ENCODE results near the gene DCPS.
"Not testable (repeated sequence)": the region's sequence is repeated elsewhere in the genome, so short reads cannot be mapped to it uniquely, and the experiment has no call there.

DCPS gene

GRCh38 chr11:126362879-126363655, 59.2 kb downstream of the DCPS start:
- DNase-seq, result no peak

GRCh38 chr11:126363706-126364248, 59.9 kb downstream of the DCPS start:
- DNase-seq, result no peak

GRCh38 chr11:126364735-126365134, 60.9 kb downstream of the DCPS start:
- not testable (repeated sequence) for DNase-seq

- DNase-seq, result not testable (repeated sequence)
Measured at GRCh38 chr11:126365508-126365907, 61.6 kb downstream of the DCPS start.

GRCh38 chr11:126366064-126366822, 62.4 kb downstream of the DCPS start:
- DNase-seq, result no peak

- DNase-seq, result not testable (repeated sequence)
Measured at GRCh38 chr11:126366823-126367654, 63.2 kb downstream of the DCPS start.

- DNase-seq, result not testable (repeated sequence)
Measured at GRCh38 chr11:126367806-126368205, 63.9 kb downstream of the DCPS start.

- not testable (repeated sequence) for DNase-seq
Measured at GRCh38 chr11:126368336-126369119, 64.7 kb downstream of the DCPS start.

- no peak for DNase-seq
Measured at GRCh38 chr11:126370016-126370415, 66.2 kb downstream of the DCPS start.

- DNase-seq, result no peak
Measured at GRCh38 chr11:126371595-126371994, 67.7 kb downstream of the DCPS start.

GRCh38 chr11:126373389-126374066, 69.7 kb downstream of the DCPS start:
- not testable (repeated sequence) for DNase-seq

- not testable (repeated sequence) for DNase-seq
Measured at GRCh38 chr11:126374562-126375300, 70.9 kb downstream of the DCPS start.

GRCh38 chr11:126375726-126376125, 71.9 kb downstream of the DCPS start:
- no peak for DNase-seq

- no peak for DNase-seq
Measured at GRCh38 chr11:126378763-126379162, 74.9 kb downstream of the DCPS start.

GRCh38 chr11:126380909-126381308, 77.0 kb downstream of the DCPS start:
- DNase-seq, result no peak

GRCh38 chr11:126381960-126382359, 78.1 kb downstream of the DCPS start:
- not testable (repeated sequence) for DNase-seq

- DNase-seq, result not testable (repeated sequence)
Measured at GRCh38 chr11:126382641-126383040, 78.8 kb downstream of the DCPS start.

- no peak for DNase-seq
Measured at GRCh38 chr11:126383339-126384335, 79.8 kb downstream of the DCPS start.

GRCh38 chr11:126384449-126385070, 80.7 kb downstream of the DCPS start:
- no peak for DNase-seq
